ACC112 (cell line): Measurements from ENCODE around the gene CHRNB2.

Source experiments
- H2AFZ ChIP-seq: fragments of 200-600 bp; sonication (generic); one replicate; pipeline ENCODE4 v1.6.0; 2017; ENCODE audit warnings: antibody characterized with exemption, low read length; ENCODE audit not compliant: unreplicated experiment
- H3K27ac ChIP-seq: fragments of 200-600 bp; sonication (generic); 2 replicates; pipeline ENCODE4 v1.5.1; 2014; ENCODE audit warnings: low read depth, mild to moderate bottlenecking, antibody characterized with exemption, low read length, moderate library complexity
- H3K27me3 ChIP-seq: fragments of 200-600 bp; sonication (generic); 2 replicates; pipeline ENCODE4 v1.6.1; 2014; ENCODE audit warnings: mild to moderate bottlenecking, antibody characterized with exemption, low read length, moderate library complexity, mixed read lengths; ENCODE audit not compliant: insufficient read depth
- H3K36me3 ChIP-seq: fragments of 200-600 bp; sonication (generic); 2 replicates; pipeline ENCODE4 v1.6.1; 2016; ENCODE audit warnings: mild to moderate bottlenecking, antibody characterized with exemption, low read length, moderate library complexity, mixed read lengths; ENCODE audit not compliant: insufficient read depth
- H3K4me1 ChIP-seq: fragments of 200-600 bp; sonication (generic); one replicate; pipeline ENCODE4 v1.6.1; 2016; ENCODE audit warnings: low read length, mixed read lengths; ENCODE audit not compliant: insufficient read depth, unreplicated experiment, control insufficient read depth
- H3K4me3 ChIP-seq: fragments of 200-600 bp; sonication (generic); 2 replicates; pipeline ENCODE4 v1.5.1; 2014; ENCODE audit warnings: mild to moderate bottlenecking, low read depth, low read length
- H3K79me2 ChIP-seq: fragments of 200-600 bp; sonication (generic); one replicate; pipeline ENCODE4 v1.6.0; 2016; ENCODE audit warnings: low read length; ENCODE audit not compliant: control insufficient read depth, unreplicated experiment, insufficient read depth

The CHRNB2 gene

GRCh38 chr1:154553056-154554030 lies 14.2 kb upstream of the CHRNB2 start:
- no peak overlapping the region for H2AFZ ChIP-seq
- H3K79me2 ChIP-seq: peaks cover 32% of the 10 kb centered on the region
- peaks cover 29% of the 10 kb centered on the region for H3K36me3 ChIP-seq
- H3K4me3 ChIP-seq: no peak overlapping the region
- H3K27ac ChIP-seq: no peak overlapping the region
- peaks cover 27% of the 10 kb centered on the region for H3K4me1 ChIP-seq
- no peaks in the 10 kb centered on the region for H3K27me3 ChIP-seq

- Histone ChIP-seq H3K36me3 (peaks cover 29% of the 10 kb centered on the region), H3K27ac (peak overlapping the region; percentile 2; the same call in 1 of the 2 replicates), H3K4me1 (peaks cover 16% of the 10 kb centered on the region), H3K27me3 (no peaks in the 10 kb centered on the region), H3K79me2 (peaks cover 32% of the 10 kb centered on the region), H3K4me3 (peak overlapping the region; percentile 100), H2AFZ (no peak overlapping the region)
These were observed 11.2 kb upstream of the CHRNB2 start for GRCh38 chr1:154556422-154556821.

- Histone ChIP-seq H3K79me2 (peaks cover 32% of the 10 kb centered on the region), H2AFZ (no peak overlapping the region), H3K4me1 (peaks cover 16% of the 10 kb centered on the region), H3K27me3 (no peaks in the 10 kb centered on the region), H3K36me3 (peaks cover 29% of the 10 kb centered on the region), H3K27ac (peak overlapping the region; percentile 2; the same call in 1 of the 2 replicates), H3K4me3 (peak overlapping the region; percentile 100)
These were observed 10.2 kb upstream of the CHRNB2 start for GRCh38 chr1:154557248-154557938.

- Histone ChIP-seq H3K4me3 (peak within 1 kb of the TSS; percentile 100), H3K27ac (peak within 1 kb of the TSS; percentile 77), H2AFZ (peak within 1 kb of the TSS; percentile 66), H3K27me3 (no peaks in the 10 kb centered on the region), H3K36me3 (peaks cover 26% of the 10 kb centered on the region), H3K79me2 (peaks cover 32% of the 10 kb centered on the region), H3K4me1 (peaks cover 16% of the 10 kb centered on the region)
These were observed 9.4 kb upstream of the CHRNB2 start, which contains the start of gene UBE2Q1 for GRCh38 chr1:154557939-154558719. TSS of gene UBE2Q1 (minus strand) at chr1:154558662. CDS start at chr1:154558553, 109 bp downstream.

- Histone ChIP-seq H3K27me3 (no peaks in the 10 kb centered on the region), H3K27ac (peak overlapping the region; percentile 77), H3K4me1 (peaks cover 10% of the 10 kb centered on the region), H3K4me3 (peak overlapping the region; percentile 100), H3K36me3 (peaks cover 22% of the 10 kb centered on the region), H3K79me2 (peaks cover 32% of the 10 kb centered on the region), H2AFZ (peak overlapping the region; percentile 66)
These were observed 8.7 kb upstream of the CHRNB2 start for GRCh38 chr1:154558720-154559465.

- Histone ChIP-seq H2AFZ (peak overlapping the region; percentile 66), H3K79me2 (peaks cover 32% of the 10 kb centered on the region), H3K4me3 (peak overlapping the region; percentile 100), H3K27ac (peak overlapping the region; percentile 77), H3K4me1 (peaks cover 10% of the 10 kb centered on the region), H3K36me3 (peaks cover 15% of the 10 kb centered on the region), H3K27me3 (no peaks in the 10 kb centered on the region)
These were observed 8.0 kb upstream of the CHRNB2 start for GRCh38 chr1:154559466-154560044.

GRCh38 chr1:154565876-154566275 lies 1.7 kb upstream of the CHRNB2 start:
- H3K4me3 ChIP-seq: no peak overlapping the region
- no peak overlapping the region for H2AFZ ChIP-seq
- H3K27ac ChIP-seq: no peak overlapping the region
- H3K36me3 ChIP-seq: no peaks in the 10 kb centered on the region
- H3K4me1 ChIP-seq: no peaks in the 10 kb centered on the region
- H3K79me2 ChIP-seq: no peaks in the 10 kb centered on the region
- H3K27me3 ChIP-seq: peaks cover 44% of the 10 kb centered on the region

GRCh38 chr1:154568157-154568815 lies 708 bp downstream of the CHRNB2 start:
- H2AFZ ChIP-seq: no peak overlapping the region
- no peaks in the 10 kb centered on the region for H3K36me3 ChIP-seq
- H3K27ac ChIP-seq: no peak overlapping the region
- no peaks in the 10 kb centered on the region for H3K4me1 ChIP-seq
- peaks cover 44% of the 10 kb centered on the region for H3K27me3 ChIP-seq
- peak overlapping the region; percentile 33; the same call in 1 of the 2 replicates for H3K4me3 ChIP-seq
- no peaks in the 10 kb centered on the region for H3K79me2 ChIP-seq

- no peaks in the 10 kb centered on the region for H3K4me1 ChIP-seq
- no peaks in the 10 kb centered on the region for H3K79me2 ChIP-seq
- no peak overlapping the region for H2AFZ ChIP-seq
- H3K36me3 ChIP-seq: no peaks in the 10 kb centered on the region
- H3K27me3 ChIP-seq: peaks cover 29% of the 10 kb centered on the region
- H3K27ac ChIP-seq: no peak overlapping the region
- H3K4me3 ChIP-seq: no peak overlapping the region
These were observed 3.8 kb downstream of the CHRNB2 start for GRCh38 chr1:154571244-154571963.
